ENCODE data around the gene YWHAE.

DNA sequence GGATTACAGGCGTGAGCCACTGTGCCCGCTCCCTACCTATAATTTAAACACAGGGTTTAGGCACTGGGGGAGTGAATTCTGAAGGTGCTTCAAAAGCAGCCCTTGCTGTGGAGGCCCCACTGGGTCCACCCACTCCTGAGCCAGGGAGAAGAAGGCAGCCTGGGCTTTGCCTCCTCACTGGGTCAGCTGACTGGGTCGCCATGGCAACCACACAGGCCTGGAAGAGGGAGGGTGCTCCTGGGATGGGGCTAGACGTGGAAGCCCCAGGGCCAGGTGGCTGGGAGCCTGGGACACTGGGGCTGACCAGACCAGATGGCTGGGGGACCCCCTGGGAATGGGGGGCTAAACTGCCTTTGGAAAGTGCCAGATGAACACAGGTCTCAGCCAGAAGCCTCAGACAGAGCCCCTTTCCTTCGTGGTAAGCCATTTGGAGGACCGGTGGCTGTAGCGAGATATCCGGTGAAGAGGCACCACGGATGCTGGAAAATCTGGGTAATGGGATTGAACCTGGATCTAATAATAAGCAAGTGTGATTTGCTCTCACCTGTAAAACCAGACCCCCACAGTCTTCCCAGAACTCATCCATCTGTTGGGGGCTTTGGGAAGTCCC lies 87.7 kb downstream of the YWHAE start:
- TF ChIP-seq CTCF (conservative IDR thresholded peaks at IDR 0.05; ENCODE audit: low read depth, low read length) (no peak), BHLHE40 (IDR thresholded peaks at IDR 0.05; ENCODE audit: low read depth, low read length) (no peak), POLR2A (IDR thresholded peaks at IDR 0.05; ENCODE audit: low read depth, low read length) (no peak), SMC3 (IDR thresholded peaks at IDR 0.05; ENCODE audit: low read depth, low read length) (no peak), RCOR1 (IDR thresholded peaks at IDR 0.05; ENCODE audit: insufficient replicate concordance, low read length) (no peak), CEBPB (IDR thresholded peaks at IDR 0.05; ENCODE audit: low read depth, low read length) (no peak), MAZ (IDR thresholded peaks at IDR 0.05; ENCODE audit: borderline replicate concordance, low read depth, low read length) (no peak)
